Suppressor macrophage treated with lipopolysaccharide for 4 hours (primary cell): ENCODE data around the gene NUP153.

Experiments
- DNase-seq: peaks from one replicate; pipeline ENCODE4 v3.0.0-alpha.2; 2020

Gene NUP153

GRCh38 chr6:17656092-17656491 lies 50.6 kb downstream of the NUP153 start:
- no peak for DNase-seq

- no peak for DNase-seq
These were observed 53.4 kb downstream of the NUP153 start for GRCh38 chr6:17653198-17653882.

- no peak for DNase-seq
These were observed 55.9 kb downstream of the NUP153 start for GRCh38 chr6:17650656-17651309.

GRCh38 chr6:17648745-17649144 lies 58.0 kb downstream of the NUP153 start:
- no peak for DNase-seq

GRCh38 chr6:17640477-17640917 lies 66.2 kb downstream of the NUP153 start:
- DNase-seq, result peak; percentile 16

GRCh38 chr6:17638212-17638715 lies 68.5 kb downstream of the NUP153 start:
- DNase-seq, result no peak

- DNase-seq, result no peak
These were observed 71.2 kb downstream of the NUP153 start for GRCh38 chr6:17635568-17635967.

GRCh38 chr6:17633465-17634188 lies 73.1 kb downstream of the NUP153 start:
- DNase-seq, result no peak

GRCh38 chr6:17632934-17633333 lies 73.8 kb downstream of the NUP153 start:
- no peak for DNase-seq

- DNase-seq, result no peak
These were observed 76.1 kb downstream of the NUP153 start for GRCh38 chr6:17630511-17631073.

GRCh38 chr6:17629824-17630510 lies 76.8 kb downstream of the NUP153 start:
- no peak for DNase-seq

- DNase-seq, result no peak
These were observed 77.9 kb downstream of the NUP153 start for GRCh38 chr6:17628873-17629272.

- DNase-seq, result no peak
These were observed 82.3 kb downstream of the NUP153 start for GRCh38 chr6:17624396-17624795.

GRCh38 chr6:17622144-17622543 lies 84.6 kb downstream of the NUP153 start:
- DNase-seq, result no peak

GRCh38 chr6:17621003-17621402 lies 85.7 kb downstream of the NUP153 start:
- no peak for DNase-seq

GRCh38 chr6:17615794-17616193 lies 90.9 kb downstream of the NUP153 start:
- DNase-seq, result no peak

GRCh38 chr6:17612048-17612447 lies 94.7 kb downstream of the NUP153 start:
- DNase-seq, result no peak

GRCh38 chr6:17610835-17611234 lies 95.9 kb downstream of the NUP153 start:
- no peak for DNase-seq

GRCh38 chr6:17606606-17607005 lies 100.1 kb downstream of the NUP153 start:
- DNase-seq, result no peak

GRCh38 chr6:17602888-17603287 lies 103.8 kb downstream of the NUP153 start:
- DNase-seq, result no peak

GRCh38 chr6:17601386-17601703 lies 105.4 kb downstream of the NUP153 start:
- no peak for DNase-seq

GRCh38 chr6:17600527-17601385 lies 106.0 kb downstream of the NUP153 start:
- DNase-seq, result peak; percentile 54
